ENCODE results near the gene KCNV2.

DNA sequence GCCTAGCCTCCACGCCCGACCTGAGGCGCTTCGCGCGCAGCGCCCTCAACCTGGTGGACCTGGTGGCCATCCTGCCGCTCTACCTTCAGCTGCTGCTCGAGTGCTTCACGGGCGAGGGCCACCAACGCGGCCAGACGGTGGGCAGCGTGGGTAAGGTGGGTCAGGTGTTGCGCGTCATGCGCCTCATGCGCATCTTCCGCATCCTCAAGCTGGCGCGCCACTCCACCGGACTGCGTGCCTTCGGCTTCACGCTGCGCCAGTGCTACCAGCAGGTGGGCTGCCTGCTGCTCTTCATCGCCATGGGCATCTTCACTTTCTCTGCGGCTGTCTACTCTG lies 1.4 kb downstream of the KCNV2 start:
- TF ChIP-seq CTCF (IDR thresholded peaks at IDR 0.05) = no peak
- TF ChIP-seq POLR2A (IDR thresholded peaks at IDR 0.05) = no peak

All from adrenal gland (tissue), 5 donors.